GM21528 (cell line): ENCODE data around the gene ID2.
"Not testable (repeated sequence)": the region's sequence is repeated elsewhere in the genome, so short reads cannot be mapped to it uniquely, and the experiment has no call there.

ENCODE experiments used
- ATAC-seq: cut with Tn5 transposase; IDR thresholded peaks from one replicate; pipeline ENCODE4 v1.9.1; 2021; ENCODE audit warnings: mild to moderate bottlenecking, moderate library complexity; ENCODE audit not compliant: unreplicated experiment, low FRiP score

Gene ID2

DNA sequence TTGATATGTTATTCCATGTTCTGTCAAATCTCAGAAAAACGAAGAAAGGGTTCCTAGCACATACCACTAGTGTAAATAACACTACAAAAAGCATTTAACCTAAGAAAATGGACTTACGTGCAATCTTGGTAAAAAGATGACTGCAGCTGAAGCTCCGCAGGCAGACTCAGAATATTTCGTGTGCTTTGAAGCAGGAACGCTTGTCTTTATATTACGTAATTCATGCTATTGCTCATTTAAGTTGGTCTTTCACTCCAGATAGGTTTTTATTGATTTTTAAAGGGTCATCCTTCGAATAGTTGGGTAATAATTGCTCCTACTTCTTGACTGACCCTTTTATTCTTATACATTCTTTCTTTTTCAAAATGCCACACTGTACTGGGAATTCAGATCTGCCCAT lies 44.0 kb downstream of the ID2 start:
- ATAC-seq, result no peak

DNA sequence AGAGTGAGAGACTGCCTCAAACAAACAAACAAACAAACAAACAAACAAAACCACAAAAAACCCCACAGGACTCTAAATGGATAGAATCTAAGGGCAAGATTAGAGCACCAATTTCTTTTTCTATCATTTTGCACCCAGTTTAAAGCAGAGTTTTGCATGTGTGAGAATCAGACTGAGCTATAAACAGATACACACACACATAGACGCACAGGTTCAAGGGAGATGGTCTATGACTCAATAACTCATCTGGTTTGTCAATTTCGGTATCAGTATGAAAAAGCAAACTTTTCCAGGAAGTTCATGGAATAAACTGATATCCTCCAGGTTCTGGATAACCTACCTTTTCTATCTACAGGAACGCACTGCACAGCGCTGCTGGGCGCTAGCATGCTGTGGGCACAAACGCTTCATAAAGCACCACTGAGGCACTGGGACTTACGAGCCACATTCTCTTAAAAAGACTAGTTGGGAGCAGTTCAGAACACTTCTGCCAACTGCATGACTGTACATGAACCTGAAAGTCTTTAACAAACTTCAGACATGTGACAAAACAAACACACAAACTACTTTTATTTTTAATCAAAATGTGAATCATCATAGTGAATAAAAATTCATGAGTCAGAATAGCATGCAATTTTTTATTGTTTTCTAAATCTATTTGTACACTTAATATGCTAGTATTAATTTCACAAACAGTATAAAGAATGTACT lies 46.6 kb downstream of the ID2 start:
- ATAC-seq, result no peak

DNA sequence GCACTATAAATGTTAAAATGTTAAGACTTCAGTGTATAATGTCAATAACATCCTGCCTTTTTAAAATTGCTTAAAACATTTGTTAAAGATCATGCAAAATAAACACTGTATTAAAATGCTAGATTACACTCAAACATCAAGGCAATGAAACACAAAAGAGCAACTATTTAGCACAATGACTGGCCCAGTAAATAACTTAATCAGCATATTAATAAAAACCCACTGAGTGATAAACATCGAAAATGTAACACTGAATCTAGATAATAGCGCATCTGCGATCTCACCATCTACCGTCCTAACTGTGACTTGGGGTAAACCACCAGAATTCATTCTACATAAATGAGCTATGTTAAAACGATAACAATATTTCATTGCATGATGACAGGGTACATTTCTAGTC lies 47.2 kb downstream of the ID2 start:
- not testable (repeated sequence) for ATAC-seq

DNA sequence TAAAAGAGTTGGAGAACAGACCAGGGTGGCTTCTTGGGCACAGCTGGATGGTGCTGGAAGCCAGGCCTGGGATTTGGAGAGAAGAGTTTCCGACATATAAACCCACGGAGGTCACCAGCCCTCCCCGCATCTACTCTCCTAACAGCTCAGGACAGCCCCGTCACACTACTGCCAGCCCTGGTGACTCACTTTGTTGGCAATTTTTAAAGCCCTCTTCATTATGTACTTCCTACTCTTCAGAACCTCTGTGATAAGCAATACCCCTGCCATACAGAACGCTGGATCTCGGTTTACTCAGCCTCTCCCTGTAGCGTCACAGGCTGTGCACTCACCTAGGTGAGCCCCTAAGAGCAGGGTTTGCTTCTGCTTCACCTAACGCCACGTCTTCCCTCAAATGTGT lies 48.1 kb downstream of the ID2 start:
- no peak for ATAC-seq

DNA sequence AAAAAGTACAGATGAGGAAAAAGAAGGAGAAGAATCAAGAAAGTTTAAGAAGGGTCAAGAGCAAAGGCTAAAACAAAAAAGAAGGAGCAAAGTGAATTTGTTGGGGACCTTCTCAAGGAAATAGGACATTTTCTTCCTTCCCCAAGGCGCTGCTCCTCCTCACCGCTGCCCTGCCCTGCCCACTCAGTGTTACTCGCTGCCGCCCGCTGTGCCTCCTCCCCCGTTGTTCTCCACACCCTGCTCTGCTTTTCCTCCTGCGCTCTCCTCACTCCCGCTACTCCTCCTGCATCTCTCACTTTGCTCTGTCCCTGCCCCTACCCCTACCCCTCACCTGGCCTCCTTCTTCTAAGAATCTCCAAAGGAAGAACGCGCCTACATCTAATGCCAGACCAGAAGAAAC lies 50.7 kb downstream of the ID2 start:
- no peak for ATAC-seq
